Measurements from ENCODE around the gene CRISP3.

DNA sequence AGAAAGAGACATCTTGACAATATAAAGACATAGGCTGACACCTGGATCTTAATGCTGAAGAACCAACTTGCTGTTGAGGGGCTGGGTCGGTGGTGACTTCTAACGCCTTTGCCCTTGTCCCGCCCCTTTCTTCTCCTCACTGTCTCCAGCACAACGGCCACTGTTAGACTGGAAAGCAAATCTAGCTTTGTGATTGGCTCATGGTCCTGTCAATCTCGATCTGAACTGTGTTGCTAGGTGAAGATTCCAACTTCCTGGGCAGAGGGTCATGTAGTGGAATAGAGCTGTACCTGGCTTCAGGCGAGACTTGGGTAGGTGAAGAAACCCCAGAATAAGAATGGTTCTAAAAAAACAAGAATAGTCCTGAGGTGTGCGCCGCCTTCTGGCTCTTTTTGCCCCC, 43.0 kb upstream of the CRISP3 start, which contains the start of gene PGK2:
- no peak for TF ChIP-seq POLR2A (IDR thresholded peaks at IDR 0.05; ENCODE audit: low read depth, low read length)
- no peak for TF ChIP-seq POLR2AphosphoS5 (IDR thresholded peaks at IDR 0.05; ENCODE audit: low read depth, low read length)
- TF ChIP-seq POU2F2 (IDR thresholded peaks at IDR 0.05; ENCODE audit: low read depth, low read length) = no peak
- no peak for TF ChIP-seq TAF1 (IDR thresholded peaks at IDR 0.05; ENCODE audit: low read depth, low read length)

Measured in GM12891 (cell line).